Parathyroid adenoma (tissue), 2 donors: ENCODE results near the gene FAM78A.
A peak's percentile ranks its signal among the peaks of the same experiment; 100 is the strongest.

Source experiments
- H2AFZ ChIP-seq: fragments of 300-600 bp; sonication (generic); one replicate; pipeline ENCODE4 v1.7.0; 2017; ENCODE audit warnings: antibody characterized with exemption, mild to moderate bottlenecking
- H3K27ac ChIP-seq: fragments of 300-600 bp; sonication (generic); one replicate; pipeline ENCODE4 v1.7.0; 2017
- H3K27me3 ChIP-seq: fragments of 300-600 bp; sonication (generic); one replicate; pipeline ENCODE4 v1.7.0; 2017; ENCODE audit warnings: low read length; ENCODE audit not compliant: control insufficient read depth, insufficient read depth
- H3K36me3 ChIP-seq: fragments of 300-600 bp; sonication (generic); one replicate; pipeline ENCODE4 v1.7.0; 2017; ENCODE audit warnings: low read length; ENCODE audit not compliant: control insufficient read depth, insufficient read depth
- H3K4me1 ChIP-seq: fragments of 300-600 bp; sonication (generic); one replicate; pipeline ENCODE4 v1.7.0; 2017; ENCODE audit warnings: control low read depth
- H3K4me2 ChIP-seq: fragments of 300-600 bp; sonication (generic); one replicate; pipeline ENCODE4 v1.7.0; 2017; ENCODE audit warnings: low read length
- H3K4me3 ChIP-seq: fragments of 300-600 bp; sonication (generic); one replicate; pipeline ENCODE4 v1.7.0; 2017; ENCODE audit warnings: low read depth, low read length
- H3K79me2 ChIP-seq: fragments of 300-600 bp; sonication (generic); one replicate; pipeline ENCODE4 v1.7.0; 2017; ENCODE audit warnings: control low read depth
- H3K9ac ChIP-seq: fragments of 300-600 bp; sonication (generic); one replicate; pipeline ENCODE4 v1.7.0; 2017; ENCODE audit warnings: mild to moderate bottlenecking
- H3K9me3 ChIP-seq: fragments of 300-600 bp; sonication (generic); one replicate; pipeline ENCODE4 v1.7.0; 2017; ENCODE audit warnings: low read length; ENCODE audit not compliant: control insufficient read depth
- TF ChIP-seq, protein P1 (sequence below): fragments of 300-600 bp; sonication (generic); IDR thresholded peaks from one replicate; pipeline ENCODE4 v1.7.0; 2017; ENCODE audit warnings: antibody characterized with exemption, mild to moderate bottlenecking
- donor health status: primary hyperparathyroidism.

Gene FAM78A

GRCh38 chr9:131298816-131299215 is 22.5 kb upstream of the FAM78A start:
- Histone ChIP-seq H3K4me2 (no peak overlapping the region), H3K36me3 (no peaks in the 10 kb centered on the region), H3K27me3 (no peaks in the 10 kb centered on the region), H3K9me3 (no peaks in the 10 kb centered on the region), H3K27ac (no peak overlapping the region), H3K9ac (no peak overlapping the region), H3K4me1 (no peaks in the 10 kb centered on the region), H2AFZ (no peak overlapping the region), H3K4me3 (no peak overlapping the region), H3K79me2 (no peaks in the 10 kb centered on the region)
- TF ChIP-seq, protein P1, sequence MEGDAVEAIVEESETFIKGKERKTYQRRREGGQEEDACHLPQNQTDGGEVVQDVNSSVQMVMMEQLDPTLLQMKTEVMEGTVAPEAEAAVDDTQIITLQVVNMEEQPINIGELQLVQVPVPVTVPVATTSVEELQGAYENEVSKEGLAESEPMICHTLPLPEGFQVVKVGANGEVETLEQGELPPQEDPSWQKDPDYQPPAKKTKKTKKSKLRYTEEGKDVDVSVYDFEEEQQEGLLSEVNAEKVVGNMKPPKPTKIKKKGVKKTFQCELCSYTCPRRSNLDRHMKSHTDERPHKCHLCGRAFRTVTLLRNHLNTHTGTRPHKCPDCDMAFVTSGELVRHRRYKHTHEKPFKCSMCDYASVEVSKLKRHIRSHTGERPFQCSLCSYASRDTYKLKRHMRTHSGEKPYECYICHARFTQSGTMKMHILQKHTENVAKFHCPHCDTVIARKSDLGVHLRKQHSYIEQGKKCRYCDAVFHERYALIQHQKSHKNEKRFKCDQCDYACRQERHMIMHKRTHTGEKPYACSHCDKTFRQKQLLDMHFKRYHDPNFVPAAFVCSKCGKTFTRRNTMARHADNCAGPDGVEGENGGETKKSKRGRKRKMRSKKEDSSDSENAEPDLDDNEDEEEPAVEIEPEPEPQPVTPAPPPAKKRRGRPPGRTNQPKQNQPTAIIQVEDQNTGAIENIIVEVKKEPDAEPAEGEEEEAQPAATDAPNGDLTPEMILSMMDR, result no peak

DNA sequence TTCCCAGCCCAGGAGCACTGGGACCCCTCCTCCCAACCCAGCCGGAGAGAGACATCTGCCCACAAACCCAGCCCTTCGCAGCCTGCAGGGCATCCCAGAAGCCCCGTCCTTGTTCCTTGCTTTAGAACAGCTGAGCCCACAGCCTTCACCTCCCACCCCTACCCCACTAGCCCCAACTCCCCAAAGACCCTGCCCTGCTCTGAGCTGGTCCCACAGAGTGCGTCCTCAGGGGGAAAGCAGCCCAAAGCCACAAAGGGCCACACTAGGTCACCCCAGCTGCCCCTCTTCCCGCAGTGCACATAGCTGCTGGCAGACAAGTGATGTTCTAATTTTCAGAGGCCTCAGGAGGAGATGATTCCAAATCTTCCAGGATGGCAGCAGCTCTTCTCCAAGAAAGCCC is 22.0 kb upstream of the FAM78A start:
- Histone ChIP-seq H3K9ac (no peak overlapping the region), H3K79me2 (no peaks in the 10 kb centered on the region), H3K4me2 (no peak overlapping the region), H2AFZ (no peak overlapping the region), H3K27me3 (no peaks in the 10 kb centered on the region), H3K27ac (no peak overlapping the region), H3K9me3 (no peaks in the 10 kb centered on the region), H3K36me3 (no peaks in the 10 kb centered on the region), H3K4me3 (no peak overlapping the region), H3K4me1 (no peaks in the 10 kb centered on the region)
- TF ChIP-seq, protein P1, result no peak

DNA sequence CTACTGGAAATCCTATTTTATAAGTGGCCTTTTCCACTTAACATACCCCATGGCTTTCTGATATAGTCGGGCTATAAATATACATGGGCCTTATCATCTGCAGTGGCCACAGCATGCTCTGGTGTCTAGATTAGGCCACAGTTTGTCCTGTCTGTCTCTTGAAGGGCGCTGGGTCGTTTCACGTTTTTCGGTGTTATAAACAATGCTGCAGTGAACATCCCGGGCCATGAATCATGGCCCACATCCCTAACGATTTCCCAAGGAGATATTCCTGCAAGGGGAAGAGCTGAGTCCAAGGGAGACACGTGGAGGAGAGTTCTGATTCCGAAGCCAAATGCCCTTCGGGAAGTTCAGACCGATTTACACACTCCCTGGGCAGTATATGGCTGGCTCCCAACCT is 21.6 kb upstream of the FAM78A start:
- Histone ChIP-seq H3K36me3 (no peaks in the 10 kb centered on the region), H2AFZ (no peak overlapping the region), H3K4me1 (no peaks in the 10 kb centered on the region), H3K79me2 (no peaks in the 10 kb centered on the region), H3K4me3 (no peak overlapping the region), H3K27me3 (no peaks in the 10 kb centered on the region), H3K9me3 (no peaks in the 10 kb centered on the region), H3K27ac (no peak overlapping the region), H3K9ac (no peak overlapping the region), H3K4me2 (no peak overlapping the region)
- TF ChIP-seq, protein P1, result no peak

GRCh38 chr9:131296906-131297500 is 20.7 kb upstream of the FAM78A start:
- Histone ChIP-seq H2AFZ (no peak overlapping the region), H3K36me3 (no peaks in the 10 kb centered on the region), H3K9me3 (no peaks in the 10 kb centered on the region), H3K27me3 (no peaks in the 10 kb centered on the region), H3K27ac (no peak overlapping the region), H3K79me2 (no peaks in the 10 kb centered on the region), H3K4me2 (no peak overlapping the region), H3K4me3 (no peak overlapping the region), H3K4me1 (no peaks in the 10 kb centered on the region), H3K9ac (no peak overlapping the region)
- TF ChIP-seq, protein P1, result no peak

DNA sequence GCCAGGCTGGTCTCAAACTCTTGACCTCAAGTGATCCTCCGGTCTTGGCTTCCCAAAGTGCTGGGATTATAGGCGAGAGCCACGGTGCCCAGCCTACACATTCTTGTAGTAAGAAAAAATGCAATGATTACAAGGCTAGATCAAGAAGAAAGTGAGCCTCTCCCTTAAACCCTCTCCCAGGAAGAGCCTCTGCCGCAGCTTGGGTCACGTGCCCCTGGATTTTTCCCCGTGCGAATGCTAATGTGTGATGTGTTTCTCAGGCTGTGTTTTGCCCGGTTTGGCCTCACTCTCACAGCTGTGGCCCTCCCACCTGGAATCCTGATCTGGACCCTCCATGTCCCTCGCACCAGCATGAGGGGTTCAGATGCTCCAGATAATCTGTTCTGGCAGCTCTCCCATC is 20.1 kb upstream of the FAM78A start:
- peak overlapping the region; percentile 19 for H3K27ac ChIP-seq
- H3K4me1 ChIP-seq, result no peaks in the 10 kb centered on the region

More for the DNA sequence above, 20.1 kb upstream of the FAM78A start:
- Histone ChIP-seq H3K4me3 (no peak overlapping the region), H3K79me2 (no peaks in the 10 kb centered on the region), H3K27me3 (no peaks in the 10 kb centered on the region), H3K9ac (no peak overlapping the region), H3K36me3 (no peaks in the 10 kb centered on the region), H3K9me3 (no peaks in the 10 kb centered on the region), H2AFZ (no peak overlapping the region), H3K4me2 (no peak overlapping the region)
- TF ChIP-seq, protein P1, result no peak
